ENCODE data around the gene SLC12A5. TPM values are rescaled to one million over a fixed set of nuclear protein-coding genes. Genes with fewer than 3 reads are reported as not detected.

Gene SLC12A5
- total RNA-seq, 1 donor = under 0.01 TPM

DNA sequence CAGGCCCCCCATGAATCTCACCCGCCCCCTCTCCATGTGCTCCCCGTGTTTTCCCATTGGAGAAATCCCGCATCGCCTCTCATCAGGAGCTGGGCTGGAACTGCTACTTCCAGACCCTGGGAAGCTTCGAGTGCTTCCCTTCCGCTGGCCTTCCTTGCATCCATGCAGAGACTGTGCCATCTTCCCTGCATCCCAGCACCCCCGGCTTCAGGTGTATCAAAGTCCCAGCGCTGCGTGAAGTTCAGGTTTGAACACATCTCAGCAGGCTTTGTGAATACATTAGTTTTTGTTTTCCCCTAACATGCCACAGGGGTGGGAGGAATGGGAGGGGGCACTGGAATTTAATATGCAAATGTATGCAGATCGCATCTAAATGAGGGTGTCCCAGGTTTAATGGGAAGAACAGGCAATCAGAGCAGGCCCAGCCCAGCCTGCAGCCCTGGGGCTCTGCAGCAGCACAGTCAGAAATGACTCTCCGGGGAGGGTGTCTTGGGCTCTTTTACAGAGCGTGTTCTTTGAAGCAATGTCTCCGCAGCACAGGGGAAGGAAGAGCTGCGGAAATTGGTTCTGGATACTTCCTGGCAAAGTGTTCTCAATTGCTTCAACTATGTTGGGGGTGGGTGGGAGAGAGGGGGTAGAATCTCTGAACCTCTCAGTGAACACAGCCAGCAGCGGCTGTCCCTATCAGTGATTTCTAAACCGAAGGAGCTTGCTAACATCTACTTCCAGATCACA, 28.6 kb upstream of the SLC12A5 start:
- DNase-seq (ENCODE audit: low read depth) = no peak
- no peak overlapping the region for H3K4me3 ChIP-seq (ENCODE audit: low read depth, low read length)
- no peak for TF ChIP-seq CTCF (IDR thresholded peaks at IDR 0.05; ENCODE audit: insufficient read depth, low read depth, low read length)

- TF ChIP-seq CTCF (IDR thresholded peaks at IDR 0.05; ENCODE audit: insufficient read depth, low read depth, low read length) = no peak
- DNase-seq (ENCODE audit: low read depth) = no peak
Measured at GRCh38 chr20:46001498-46001897, 27.5 kb upstream of the SLC12A5 start.

GRCh38 chr20:46002008-46002407, 27.0 kb upstream of the SLC12A5 start:
- DNase-seq (ENCODE audit: low read depth) = no peak
- no peak for TF ChIP-seq CTCF (IDR thresholded peaks at IDR 0.05; ENCODE audit: insufficient read depth, low read depth, low read length)
- no peak overlapping the region for H3K4me3 ChIP-seq (ENCODE audit: low read depth, low read length)

More at GRCh38 chr20:46001498-46001897, 27.5 kb upstream of the SLC12A5 start:
- H3K4me3 ChIP-seq (ENCODE audit: low read depth, low read length) = no peak overlapping the region

DNA sequence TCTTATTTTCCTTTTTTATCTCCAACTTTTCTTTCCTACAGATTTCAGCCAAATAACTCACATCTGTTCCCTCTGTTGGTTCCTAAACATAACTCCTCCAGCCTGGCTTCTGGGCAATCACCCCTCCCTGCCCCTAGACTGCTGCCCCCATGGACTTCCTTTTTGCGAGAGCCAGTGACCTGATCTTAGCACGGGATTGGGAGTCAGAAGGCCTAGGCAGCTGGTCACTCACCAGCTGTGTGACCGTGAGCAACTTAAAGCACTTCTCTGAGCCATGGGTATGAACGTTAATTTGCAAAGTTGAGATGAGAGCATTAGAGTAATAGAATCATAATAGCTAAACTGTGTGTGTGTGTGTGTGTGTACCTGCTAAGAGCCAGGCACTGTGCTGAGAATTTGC, 24.8 kb upstream of the SLC12A5 start:
- TF ChIP-seq CTCF (IDR thresholded peaks at IDR 0.05; ENCODE audit: insufficient read depth, low read depth, low read length) = no peak
- H3K4me3 ChIP-seq (ENCODE audit: low read depth, low read length) = no peak overlapping the region
- DNase-seq (ENCODE audit: low read depth) = no peak

- TF ChIP-seq CTCF (IDR thresholded peaks at IDR 0.05; ENCODE audit: insufficient read depth, low read depth, low read length) = no peak
- DNase-seq (ENCODE audit: low read depth) = no peak
- H3K4me3 ChIP-seq (ENCODE audit: low read depth, low read length) = no peak overlapping the region
Measured at GRCh38 chr20:46004889-46005473, 24.0 kb upstream of the SLC12A5 start.

- no peak for DNase-seq (ENCODE audit: low read depth)
- no peak overlapping the region for H3K4me3 ChIP-seq (ENCODE audit: low read depth, low read length)
- TF ChIP-seq CTCF (IDR thresholded peaks at IDR 0.05; ENCODE audit: insufficient read depth, low read depth, low read length) = no peak
Measured at GRCh38 chr20:46006022-46006705, 22.9 kb upstream of the SLC12A5 start.

All from fibroblast of villous mesenchyme (primary cell).